MM.1S (cell line): ENCODE measurements around the gene ANKRD12.

Source experiments
- DNase-seq: peaks from one replicate; pipeline ENCODE4 v3.0.0-alpha.2; 2015
- H2AFZ ChIP-seq: fragments of 300-600 bp; sonication (generic); 2 replicates; pipeline ENCODE4 v1.6.0; 2016; ENCODE audit warnings: antibody characterized with exemption, low read length
- H3F3A ChIP-seq: fragments of 300-600 bp; sonication (generic); 2 replicates; pipeline ENCODE4 v1.6.1; 2016; ENCODE audit warnings: mild to moderate bottlenecking, antibody characterized with exemption, low read length, moderate library complexity, mixed read lengths; ENCODE audit not compliant: insufficient read depth
- H3K27ac ChIP-seq: fragments of 300-600 bp; sonication (generic); 2 replicates; pipeline ENCODE4 v1.5.1; 2016; ENCODE audit warnings: mild to moderate bottlenecking, low read length
- H3K27me3 ChIP-seq: fragments of 300-600 bp; sonication (generic); replicated peaks from 2 replicates; pipeline ENCODE4 v1.6.0; 2016; ENCODE audit warnings: low read length; ENCODE audit not compliant: insufficient read depth
- H3K36me3 ChIP-seq: fragments of 300-600 bp; sonication (generic); replicated peaks from 2 replicates; pipeline ENCODE4 v1.6.1; 2016; ENCODE audit warnings: mild to moderate bottlenecking, low read length, mixed read lengths; ENCODE audit not compliant: insufficient read depth
- H3K4me1 ChIP-seq: fragments of 300-600 bp; sonication (generic); 2 replicates; pipeline ENCODE4 v1.6.1; 2016; ENCODE audit warnings: low read length, mixed read lengths
- H3K4me2 ChIP-seq: fragments of 300-600 bp; sonication (generic); 2 replicates; pipeline ENCODE4 v1.6.0; 2016; ENCODE audit warnings: low read depth, low read length
- H3K4me3 ChIP-seq: fragments of 300-600 bp; sonication (generic); 2 replicates; pipeline ENCODE4 v1.5.1; 2016; ENCODE audit warnings: low read length, mixed read lengths
- H3K79me2 ChIP-seq: fragments of 300-600 bp; sonication (generic); 2 replicates; pipeline ENCODE4 v1.6.1; 2016; ENCODE audit warnings: mixed run types, low read length, mixed read lengths
- H3K9ac ChIP-seq: fragments of 300-600 bp; sonication (generic); 2 replicates; pipeline ENCODE4 v1.6.1; 2016; ENCODE audit warnings: low read length, mixed read lengths
- H3K9me2 ChIP-seq: fragments of 300-600 bp; sonication (generic); replicated peaks from 2 replicates; pipeline ENCODE4 v1.6.1; 2016; ENCODE audit warnings: mild to moderate bottlenecking, low read length, mixed read lengths; ENCODE audit not compliant: insufficient read depth
- H3K9me3 ChIP-seq: fragments of 300-600 bp; sonication (generic); replicated peaks from 2 replicates; pipeline ENCODE4 v1.6.1; 2016; ENCODE audit warnings: mild to moderate bottlenecking, low read length, mixed read lengths; ENCODE audit not compliant: insufficient read depth
- H4K20me1 ChIP-seq: fragments of 300-600 bp; sonication (generic); 2 replicates; pipeline ENCODE4 v1.6.1; 2016; ENCODE audit warnings: mild to moderate bottlenecking, low read length, moderate library complexity, mixed read lengths; ENCODE audit not compliant: insufficient read depth
- CTCF ChIP-seq: fragments of 300-600 bp; sonication (generic); IDR thresholded peaks from 2 replicates; pipeline ENCODE4 v1.5.1; 2016; ENCODE audit warnings: antibody characterized with exemption, low read length, mixed read lengths
- EZH2 ChIP-seq: fragments of 300-600 bp; sonication (generic); optimal IDR thresholded peaks from 2 replicates; pipeline ENCODE3; 2017; ENCODE audit warnings: low read depth, mild to moderate bottlenecking, antibody characterized with exemption, low read length, mixed read lengths
- EZH2phosphoT487 ChIP-seq: fragments of 300-600 bp; sonication (generic); IDR thresholded peaks from 2 replicates; pipeline ENCODE4 v1.6.1; 2018; ENCODE audit warnings: antibody characterized with exemption, low read length

The ANKRD12 gene

GRCh38 chr18:9101730-9102507 is 34.7 kb upstream of the ANKRD12 start:
- peak; percentile 25 for DNase-seq
- peaks cover 43% of the 10 kb centered on the region for H3F3A ChIP-seq
- no peaks in the 10 kb centered on the region for H3K9me2 ChIP-seq
- peak overlapping the region; percentile 27; the same call in 1 of the 2 replicates for H2AFZ ChIP-seq
- 0 out of 2 replicates have a peak, but pooled peaks cover 10% of the 10 kb centered on the region for H3K36me3 ChIP-seq
- H3K4me1 ChIP-seq: 0 out of 2 replicates have a peak, but pooled peaks cover 4% of the 10 kb centered on the region
- H3K9me3 ChIP-seq: no peaks in the 10 kb centered on the region
- H3K9ac ChIP-seq: peak overlapping the region; percentile 97
- H4K20me1 ChIP-seq: no peaks in the 10 kb centered on the region
- peak overlapping the region; percentile 76 for H3K4me2 ChIP-seq
- peak overlapping the region; percentile 76 for H3K4me3 ChIP-seq
- H3K27me3 ChIP-seq: no peaks in the 10 kb centered on the region
- TF ChIP-seq EZH2 (no peak), EZH2phosphoT487 (no peak), CTCF (no peak)
- peak overlapping the region; percentile 87; the same call in 1 of the 2 replicates for H3K27ac ChIP-seq
- peaks cover 56% of the 10 kb centered on the region for H3K79me2 ChIP-seq

GRCh38 chr18:9102508-9103375 is 33.8 kb upstream of the ANKRD12 start, which contains the start of gene NDUFV2:
Gene NDUFV2, plus strand, starts transcription at chr18:9102699. Its CDS starts 45 bp downstream, at chr18:9102744.
- Histone ChIP-seq H3K27ac (peak within 1 kb of the TSS; percentile 87), H3K9ac (peak within 1 kb of the TSS; percentile 97), H3K27me3 (no peaks in the 10 kb centered on the region), H3F3A (peaks cover 43% of the 10 kb centered on the region), H2AFZ (peak within 1 kb of the TSS; percentile 27; the same call in 1 of the 2 replicates), H3K4me1 (0 out of 2 replicates have a peak, but pooled peaks cover 4% of the 10 kb centered on the region), H3K9me2 (no peaks in the 10 kb centered on the region), H3K36me3 (0 out of 2 replicates have a peak, but pooled peaks cover 10% of the 10 kb centered on the region), H3K4me3 (peak within 1 kb of the TSS; percentile 76), H3K4me2 (peak within 1 kb of the TSS; percentile 76), H3K9me3 (no peaks in the 10 kb centered on the region), H4K20me1 (no peaks in the 10 kb centered on the region), H3K79me2 (peaks cover 64% of the 10 kb centered on the region)
- TF ChIP-seq EZH2phosphoT487 (no peak), EZH2 (no peak), CTCF (no peak)
- peak; percentile 96 for DNase-seq

- peaks cover 48% of the 10 kb centered on the region for H3F3A ChIP-seq
- H3K27ac ChIP-seq: peak overlapping the region; percentile 87
- no peaks in the 10 kb centered on the region for H3K27me3 ChIP-seq
- no peaks in the 10 kb centered on the region for H4K20me1 ChIP-seq
- no peak for TF ChIP-seq EZH2phosphoT487
- no peak; the same call in 1 of the 2 replicates for TF ChIP-seq CTCF
- no peak for TF ChIP-seq EZH2
- H3K79me2 ChIP-seq: peaks cover 71% of the 10 kb centered on the region
- H3K9me2 ChIP-seq: no peaks in the 10 kb centered on the region
- H2AFZ ChIP-seq: no peak overlapping the region
- DNase-seq: peak; percentile 53
- 0 out of 2 replicates have a peak, but pooled peaks cover 10% of the 10 kb centered on the region for H3K36me3 ChIP-seq
- H3K9ac ChIP-seq: peak overlapping the region; percentile 97
- peak overlapping the region; percentile 76 for H3K4me3 ChIP-seq
- H3K4me2 ChIP-seq: peak overlapping the region; percentile 69
- H3K4me1 ChIP-seq: 0 out of 2 replicates have a peak, but pooled peaks cover 4% of the 10 kb centered on the region
- H3K9me3 ChIP-seq: no peaks in the 10 kb centered on the region
Measured at GRCh38 chr18:9103376-9103873, 33.2 kb upstream of the ANKRD12 start.
